ENCODE results near the gene CTSH.

The CTSH gene

GRCh38 chr15:78944669-78945407, at the start of gene CTSH:
TSS of gene CTSH (minus strand) at chr15:78945046. CDS start at chr15:78944981, 65 bp downstream.
- peak; percentile 80 to 85 for DNase-seq

- no peak for DNase-seq
Observed at GRCh38 chr15:78993931-78994530, 49.2 kb upstream of the CTSH start.

- DNase-seq, result no peak
Observed at GRCh38 chr15:78993257-78993930, 48.5 kb upstream of the CTSH start.

GRCh38 chr15:78992416-78993256, 47.8 kb upstream of the CTSH start:
- DNase-seq, result no peak

GRCh38 chr15:78991879-78992278, 47.0 kb upstream of the CTSH start:
- DNase-seq, result no peak

GRCh38 chr15:78991476-78991875, 46.6 kb upstream of the CTSH start:
- DNase-seq, result no peak

- DNase-seq, result no peak
Observed at GRCh38 chr15:78990278-78990677, 45.4 kb upstream of the CTSH start.

- DNase-seq, result no peak
Observed at GRCh38 chr15:78989701-78990240, 44.9 kb upstream of the CTSH start.

GRCh38 chr15:78988361-78988911, 43.6 kb upstream of the CTSH start:
- peak; percentile 22 to 68 for DNase-seq

- DNase-seq, result no peak
Observed at GRCh38 chr15:78987556-78988360, 42.9 kb upstream of the CTSH start.

GRCh38 chr15:78985859-78986475, 41.1 kb upstream of the CTSH start:
- no peak for DNase-seq

GRCh38 chr15:78984041-78984440, 39.2 kb upstream of the CTSH start:
- DNase-seq, result no peak

- DNase-seq, result no peak
Observed at GRCh38 chr15:78983146-78983918, 38.5 kb upstream of the CTSH start.

- DNase-seq, result no peak
Observed at GRCh38 chr15:78982736-78983135, 37.9 kb upstream of the CTSH start.

- DNase-seq, result no peak
Observed at GRCh38 chr15:78981532-78982313, 36.9 kb upstream of the CTSH start.

GRCh38 chr15:78979456-78980320, 34.8 kb upstream of the CTSH start:
- DNase-seq, result peak in 1 of 2 donors; percentile 40

- no peak for DNase-seq
Observed at GRCh38 chr15:78978601-78979179, 33.8 kb upstream of the CTSH start.

All from CD4-positive, alpha-beta T cell treated with Interleukin-4 for 1 hour (primary cell).